OCI-LY7 (cell line): ENCODE measurements around the gene PRR16. TPM values are rescaled to one million over a fixed set of nuclear protein-coding genes. Genes with fewer than 3 reads are reported as not detected.

Source experiments
- BruUV-seq: library from RNA; stranded (reverse); fragments of 400-500 nt; replicated peaks from 2 replicates; lab custom pipeline; 2021; lab: Mats Ljungman, UMichigan
- CTCF ChIA-PET: fragments of 300-600 bp; sonication (Branson Sonifier 250); formaldehyde crosslinking; loops from one replicate; lab custom pipeline; 2022; ENCODE audit warnings: antibody characterized with exemption; ENCODE audit not compliant: unreplicated experiment; lab: Charles Lee
- POLR2A ChIA-PET: fragments of 300-600 bp; sonication (Branson Sonifier 250); formaldehyde crosslinking; loops from one replicate; lab custom pipeline; 2022; ENCODE audit warnings: antibody characterized with exemption; lab: Charles Lee
- DNase-seq: peaks from one replicate; pipeline ENCODE4 v3.0.0-alpha.2; 2015; ENCODE audit warnings: low spot score
- H2AFZ ChIP-seq: fragments of 200-600 bp; sonication (generic), shearing (Covaris generic); 2 replicates; pipeline ENCODE4 v1.6.1; 2014; ENCODE audit warnings: mild to moderate bottlenecking, antibody characterized with exemption, low read length, moderate library complexity
- H3K27ac ChIP-seq: fragments of 200-600 bp; sonication (generic); 2 replicates; pipeline ENCODE4 v1.5.1; 2014; ENCODE audit warnings: mixed run types, low read depth, mild to moderate bottlenecking, moderate library complexity, low read length, inconsistent platforms; ENCODE audit not compliant: poor library complexity, severe bottlenecking
- H3K36me3 ChIP-seq: fragments of 200-600 bp; sonication (generic); 2 replicates; pipeline ENCODE4 v1.6.1; 2014; ENCODE audit warnings: mild to moderate bottlenecking, antibody characterized with exemption, low read length, moderate library complexity, mixed read lengths; ENCODE audit not compliant: insufficient read depth
- H3K4me1 ChIP-seq: fragments of 200-600 bp; sonication (generic); 2 replicates; pipeline ENCODE4 v1.5.1; 2014; ENCODE audit warnings: mild to moderate bottlenecking, low read length; ENCODE audit not compliant: insufficient read depth, poor library complexity, severe bottlenecking
- H3K4me2 ChIP-seq: fragments of 200-600 bp; sonication (generic); 2 replicates; pipeline ENCODE4 v1.6.1; 2014; ENCODE audit warnings: mild to moderate bottlenecking, low read length
- H3K4me3 ChIP-seq: fragments of 200-600 bp; sonication (generic); 2 replicates; pipeline ENCODE4 v1.5.1; 2014; ENCODE audit warnings: mild to moderate bottlenecking, low read depth, low read length; ENCODE audit not compliant: poor library complexity, severe bottlenecking
- H3K79me2 ChIP-seq: fragments of 200-600 bp; sonication (generic); 2 replicates; pipeline ENCODE4 v1.6.1; 2016; ENCODE audit warnings: low read depth, mild to moderate bottlenecking, low read length, moderate library complexity, mixed read lengths; ENCODE audit not compliant: insufficient read depth
- H3K9me2 ChIP-seq: fragments of 200-600 bp; sonication (generic); 2 replicates; pipeline ENCODE4 v1.6.1; 2016; ENCODE audit warnings: mild to moderate bottlenecking, low read length, mixed read lengths; ENCODE audit not compliant: insufficient read depth
- H3K9me3 ChIP-seq: fragments of 200-600 bp; sonication (generic); 2 replicates; pipeline ENCODE4 v1.6.1; 2014; ENCODE audit warnings: mild to moderate bottlenecking, mixed run types, low read length, mixed read lengths
- H4K20me1 ChIP-seq: fragments of 200-600 bp; sonication (generic); 2 replicates; pipeline ENCODE4 v1.6.1; 2014; ENCODE audit warnings: mild to moderate bottlenecking, antibody characterized with exemption, low read length, moderate library complexity, mixed read lengths; ENCODE audit not compliant: insufficient read depth
- EZH2phosphoT487 ChIP-seq: fragments of 200-600 bp; sonication (generic); IDR thresholded peaks from 2 replicates; pipeline ENCODE4 v1.6.1; 2018; ENCODE audit warnings: low read depth, borderline replicate concordance, mild to moderate bottlenecking, mixed run types, antibody characterized with exemption, low read length, moderate library complexity, mixed read lengths
- intact Hi-C: fragments of 100-400 bp; cut with micrococcal nuclease; formaldehyde crosslinking; loops from one replicate; pipeline ENCODE4 v1.10.0; 2022; ENCODE audit not compliant: unreplicated experiment
- total RNA-seq, 2 experiments: library from RNA; depleted of rRNA in 1 of 2; stranded (reverse); fragments of >200 nt in 1 of 2; shearing (Covaris generic) in 1 of 2; gene quantifications; 2 replicates each; pipeline ENCODE4 v1.2.3, GENCODE V29; 2014 to 2022
- TF ChIP-seq, protein P1 (sequence below): fragments of 200-600 bp; sonication (generic); conservative IDR thresholded peaks from 2 replicates; pipeline ENCODE4 v1.5.1; 2014; ENCODE audit warnings: mild to moderate bottlenecking, antibody characterized with exemption, low read length, moderate library complexity, mixed read lengths

PRR16 gene
- total RNA-seq, 2 experiments from 2014 or later, result not detected

DNA sequence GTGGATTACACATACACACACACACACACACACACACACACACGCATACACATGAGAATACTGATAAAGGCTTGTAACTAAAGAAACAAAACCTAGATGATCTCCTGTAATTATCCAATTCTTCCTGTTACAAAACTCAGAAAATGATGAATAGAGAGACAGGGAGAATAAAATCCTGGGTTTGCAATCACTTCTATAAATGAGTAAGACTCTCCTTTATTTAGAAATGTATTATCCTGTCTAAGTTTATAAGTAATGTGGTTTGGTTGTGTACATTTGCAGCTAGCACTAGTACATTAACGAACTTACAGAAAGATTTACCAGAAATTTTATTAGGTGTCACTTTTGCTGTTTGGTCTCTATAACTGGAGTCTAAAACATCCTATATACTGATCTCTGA is 2.8 kb upstream of the PRR16 start:
- H4K20me1 ChIP-seq, result no peaks in the 10 kb centered on the region
- H3K9me2 ChIP-seq, result no peaks in the 10 kb centered on the region
- peaks cover 9% of the 10 kb centered on the region for H3K4me1 ChIP-seq
- no peaks in the 10 kb centered on the region for H3K79me2 ChIP-seq
- no peaks in the 10 kb centered on the region for H3K9me3 ChIP-seq
- intact Hi-C loops, result no loop called here
- no peak for DNase-seq
- BruUV-seq, result no TSS peak
- no peak overlapping the region for H3K4me3 ChIP-seq
- no peaks in the 10 kb centered on the region for H3K36me3 ChIP-seq
- H3K27ac ChIP-seq, result no peak overlapping the region
- H2AFZ ChIP-seq, result no peak overlapping the region
- H3K4me2 ChIP-seq, result no peak overlapping the region
- ChIA-PET CTCF (no interaction called here), POLR2A (no interaction called here)
- TF ChIP-seq EZH2phosphoT487, result no peak
- TF ChIP-seq, protein P1, sequence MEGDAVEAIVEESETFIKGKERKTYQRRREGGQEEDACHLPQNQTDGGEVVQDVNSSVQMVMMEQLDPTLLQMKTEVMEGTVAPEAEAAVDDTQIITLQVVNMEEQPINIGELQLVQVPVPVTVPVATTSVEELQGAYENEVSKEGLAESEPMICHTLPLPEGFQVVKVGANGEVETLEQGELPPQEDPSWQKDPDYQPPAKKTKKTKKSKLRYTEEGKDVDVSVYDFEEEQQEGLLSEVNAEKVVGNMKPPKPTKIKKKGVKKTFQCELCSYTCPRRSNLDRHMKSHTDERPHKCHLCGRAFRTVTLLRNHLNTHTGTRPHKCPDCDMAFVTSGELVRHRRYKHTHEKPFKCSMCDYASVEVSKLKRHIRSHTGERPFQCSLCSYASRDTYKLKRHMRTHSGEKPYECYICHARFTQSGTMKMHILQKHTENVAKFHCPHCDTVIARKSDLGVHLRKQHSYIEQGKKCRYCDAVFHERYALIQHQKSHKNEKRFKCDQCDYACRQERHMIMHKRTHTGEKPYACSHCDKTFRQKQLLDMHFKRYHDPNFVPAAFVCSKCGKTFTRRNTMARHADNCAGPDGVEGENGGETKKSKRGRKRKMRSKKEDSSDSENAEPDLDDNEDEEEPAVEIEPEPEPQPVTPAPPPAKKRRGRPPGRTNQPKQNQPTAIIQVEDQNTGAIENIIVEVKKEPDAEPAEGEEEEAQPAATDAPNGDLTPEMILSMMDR, result no peak

DNA sequence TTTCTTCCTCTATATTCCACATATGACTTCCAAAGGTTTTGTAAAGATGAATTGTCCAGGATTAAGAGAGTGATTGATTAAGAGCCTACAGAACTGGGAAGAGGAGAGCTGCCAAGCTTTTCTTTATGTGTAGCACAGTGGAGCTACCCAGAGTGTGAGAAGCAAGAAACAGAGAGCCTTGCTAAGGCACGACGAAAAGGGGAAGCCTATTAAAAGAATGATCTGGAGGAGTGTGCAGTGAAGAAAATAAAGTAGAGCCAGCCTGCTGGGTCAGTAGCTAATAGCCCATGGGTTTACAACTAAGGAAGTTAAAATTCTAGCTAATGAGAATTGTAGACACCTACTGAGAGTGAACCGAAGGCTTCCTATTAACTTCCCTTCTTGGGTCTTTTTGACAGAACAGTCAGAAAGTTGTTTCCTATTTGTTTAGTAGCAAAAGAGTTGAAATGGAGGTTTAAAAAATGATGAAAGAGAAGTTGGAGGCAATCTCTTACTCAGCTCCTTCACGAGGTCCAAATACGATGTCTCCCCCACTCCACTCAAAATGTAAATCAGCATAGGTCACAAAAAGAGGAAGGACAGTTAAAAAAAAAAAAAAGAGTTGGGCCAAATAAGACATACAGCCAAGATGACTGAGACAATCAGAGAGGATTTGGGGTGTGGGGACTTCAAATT is 957 bp upstream of the PRR16 start:
- Histone ChIP-seq H3K9me2 (no peaks in the 10 kb centered on the region), H4K20me1 (no peaks in the 10 kb centered on the region), H3K36me3 (no peaks in the 10 kb centered on the region), H3K4me1 (no peaks in the 10 kb centered on the region), H3K9me3 (no peaks in the 10 kb centered on the region), H3K4me2 (no peak overlapping the region; the same call in 1 of the 2 replicates), H3K4me3 (no peak overlapping the region), H2AFZ (no peak overlapping the region), H3K27ac (no peak overlapping the region), H3K79me2 (no peaks in the 10 kb centered on the region)
- ChIA-PET POLR2A (interaction anchor here (0.9 to 1.2 kb wide), 2 partner anchors 18 to 1836 kb away, joined by 3 to 5 read pairs; no protein-coding TSS in a partner anchor), CTCF (no interaction called here)
- intact Hi-C loops, result no loop called here
- BruUV-seq, result no TSS peak
- TF ChIP-seq, protein P1, result no peak
- TF ChIP-seq EZH2phosphoT487, result no peak
- no peak for DNase-seq

DNA sequence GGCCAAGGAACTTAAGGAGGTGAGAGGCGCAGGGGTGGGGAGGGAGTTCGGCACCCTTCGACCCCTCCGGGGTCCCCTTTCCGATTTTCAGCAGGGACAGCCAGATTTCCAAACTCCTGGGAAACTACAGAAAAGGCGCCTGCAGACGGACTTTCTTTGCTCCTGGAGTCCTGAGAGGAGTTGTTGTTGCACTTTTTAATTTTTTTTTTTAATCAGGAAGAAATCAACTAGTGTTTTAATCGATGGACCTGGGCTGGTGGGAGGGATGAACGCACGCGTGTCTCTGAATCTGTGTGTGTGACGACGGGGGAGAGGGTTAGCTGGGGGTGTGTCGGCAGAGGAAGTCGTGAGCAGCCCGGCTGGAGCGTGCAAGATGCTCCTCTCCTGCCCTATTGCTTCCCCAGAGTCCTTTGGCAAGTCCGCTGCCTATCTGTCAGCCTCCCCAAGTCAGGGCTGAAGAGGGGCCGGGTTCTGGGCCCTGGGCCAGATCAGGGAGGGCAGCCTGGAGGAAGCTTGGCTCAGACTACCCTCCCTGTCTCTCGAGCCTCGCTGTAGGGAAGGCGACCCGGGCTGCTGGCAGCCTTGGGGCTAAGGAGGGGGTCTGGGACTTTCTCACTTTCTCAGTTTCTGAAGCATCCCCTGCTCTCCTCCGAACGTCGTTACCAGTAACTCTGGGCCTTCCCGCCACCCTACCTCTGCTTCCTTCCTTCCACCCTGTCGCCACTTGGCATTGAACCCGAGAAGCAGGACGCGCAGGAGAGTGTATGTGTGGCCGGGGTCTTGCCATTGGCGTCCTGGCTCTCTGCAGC is 731 bp downstream of the PRR16 start:
- no peaks in the 10 kb centered on the region for H3K9me2 ChIP-seq
- H3K4me1 ChIP-seq, result no peaks in the 10 kb centered on the region
- H3K4me2 ChIP-seq, result no peak overlapping the region
- CTCF ChIA-PET, result no interaction called here
- no peaks in the 10 kb centered on the region for H3K36me3 ChIP-seq
- no peak overlapping the region for H2AFZ ChIP-seq
- no peak for DNase-seq
- H3K9me3 ChIP-seq, result no peaks in the 10 kb centered on the region
- no peaks in the 10 kb centered on the region for H3K79me2 ChIP-seq
- POLR2A ChIA-PET, result no interaction called here
- no peak overlapping the region for H3K4me3 ChIP-seq
- no peaks in the 10 kb centered on the region for H4K20me1 ChIP-seq
- no peak overlapping the region for H3K27ac ChIP-seq
- no peak for TF ChIP-seq EZH2phosphoT487
- TF ChIP-seq, protein P1, result no peak
- intact Hi-C loops, result no loop called here
- BruUV-seq, result no TSS peak
